Measurements from ENCODE around the gene PTH1R. TPM values are rescaled to one million over a fixed set of nuclear protein-coding genes. Genes with fewer than 3 reads are reported as not detected.

PTH1R gene
- polyA plus RNA-seq, 3 donors: not detected

DNA sequence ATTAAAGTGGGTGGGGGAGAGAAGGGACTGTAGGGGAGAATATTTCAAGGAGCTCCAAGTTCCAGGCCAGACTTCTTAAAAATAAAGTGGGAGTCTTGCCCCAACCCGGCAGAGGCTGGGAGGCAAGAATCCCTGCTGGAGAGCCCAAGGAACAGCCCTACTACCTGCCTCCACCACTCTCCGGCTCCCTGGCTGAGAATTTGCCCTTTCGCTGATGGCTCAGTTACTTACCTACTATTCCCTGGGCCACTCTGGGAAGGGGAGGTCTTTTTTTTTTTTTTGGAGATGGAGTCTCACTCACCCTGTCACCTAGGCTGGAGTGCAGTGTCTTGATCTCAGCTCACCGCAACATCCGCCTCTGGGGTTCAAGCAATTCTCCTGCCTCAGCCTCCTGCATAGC, 29.8 kb upstream of the PTH1R start:
- no peak overlapping the region for H3K27ac Mint-ChIP-seq

DNA sequence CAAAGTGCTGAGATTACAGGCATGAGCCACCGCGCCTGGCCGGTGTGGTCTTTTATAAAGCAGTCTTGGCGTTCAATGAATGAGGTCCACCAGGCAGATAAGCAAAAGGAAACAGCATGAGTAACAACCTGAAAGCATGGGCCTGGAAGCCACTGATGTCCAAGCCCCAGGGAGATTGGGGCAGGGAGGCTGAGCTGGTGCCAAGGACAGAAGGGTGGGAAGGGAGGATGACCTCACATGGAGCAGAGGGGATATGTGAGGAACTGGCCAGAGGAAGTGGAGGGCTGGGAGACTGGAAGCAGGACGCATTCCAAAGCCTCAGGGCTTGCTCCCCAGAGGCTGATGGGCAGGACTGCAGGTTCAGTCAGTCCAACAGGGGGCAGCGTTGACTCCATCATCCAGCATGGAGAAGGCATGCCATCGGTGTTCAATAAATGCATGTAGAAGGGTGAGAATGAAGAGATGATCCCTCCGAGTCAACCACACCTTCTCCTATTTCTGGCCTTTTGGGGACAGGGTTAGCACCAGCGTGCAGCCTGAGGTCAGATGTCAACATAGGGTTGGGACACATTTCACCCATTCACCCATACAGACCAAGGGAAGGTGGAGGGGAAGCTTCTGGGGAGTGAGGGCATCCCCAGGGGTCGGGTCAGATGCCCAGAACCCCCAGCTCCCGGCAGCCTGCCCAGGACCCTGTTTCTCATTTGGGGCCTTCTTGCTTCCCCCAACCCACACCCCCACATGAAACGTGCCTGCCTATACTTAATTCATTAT, 29.1 kb upstream of the PTH1R start:
- H4K20me1 ChIP-seq (ENCODE audit: insufficient read depth, low read length): no peaks in the 10 kb centered on the region
- H3K27ac Mint-ChIP-seq: no peak overlapping the region
- DNase-seq: peak in 1 of 3 donors; percentile 9

More for the DNA sequence above, 29.8 kb upstream of the PTH1R start:
- no peak overlapping the region for H3K4me3 Mint-ChIP-seq
- H3K27ac ChIP-seq (ENCODE audit: low read depth in 1 of 2, low read length in 2 of 2): no peak overlapping the region
- intact Hi-C loops (cut with micrococcal nuclease): no loop called here
- no peaks in the 10 kb centered on the region for H4K20me1 ChIP-seq (ENCODE audit: insufficient read depth, low read length)
- H3K4me2 ChIP-seq (replicated peaks; ENCODE audit: extremely low read depth, low read length, poor library complexity, severe bottlenecking): no peak overlapping the region
- H3K27me3 ChIP-seq (ENCODE audit: control insufficient read depth in 2 of 2, insufficient read depth in 2 of 2, low read length in 2 of 2): peaks cover 0 to 19% of the 10 kb centered on the region in 2 donors
- peaks cover 13% of the 10 kb centered on the region for H3K4me1 Mint-ChIP-seq
- H2AFZ ChIP-seq (ENCODE audit: insufficient read depth, low read depth, low read length, poor library complexity, severe bottlenecking): no peak overlapping the region
- H3K4me3 ChIP-seq (replicated peaks in 1 of 3; ENCODE audit: low read depth in 2 of 3, low read length in 3 of 3): no peak overlapping the region
- WGBS (ENCODE audit: insufficient coverage): 80% methylated on average over 1 of the region's 5 CpGs
- TF ChIP-seq, protein P1, sequence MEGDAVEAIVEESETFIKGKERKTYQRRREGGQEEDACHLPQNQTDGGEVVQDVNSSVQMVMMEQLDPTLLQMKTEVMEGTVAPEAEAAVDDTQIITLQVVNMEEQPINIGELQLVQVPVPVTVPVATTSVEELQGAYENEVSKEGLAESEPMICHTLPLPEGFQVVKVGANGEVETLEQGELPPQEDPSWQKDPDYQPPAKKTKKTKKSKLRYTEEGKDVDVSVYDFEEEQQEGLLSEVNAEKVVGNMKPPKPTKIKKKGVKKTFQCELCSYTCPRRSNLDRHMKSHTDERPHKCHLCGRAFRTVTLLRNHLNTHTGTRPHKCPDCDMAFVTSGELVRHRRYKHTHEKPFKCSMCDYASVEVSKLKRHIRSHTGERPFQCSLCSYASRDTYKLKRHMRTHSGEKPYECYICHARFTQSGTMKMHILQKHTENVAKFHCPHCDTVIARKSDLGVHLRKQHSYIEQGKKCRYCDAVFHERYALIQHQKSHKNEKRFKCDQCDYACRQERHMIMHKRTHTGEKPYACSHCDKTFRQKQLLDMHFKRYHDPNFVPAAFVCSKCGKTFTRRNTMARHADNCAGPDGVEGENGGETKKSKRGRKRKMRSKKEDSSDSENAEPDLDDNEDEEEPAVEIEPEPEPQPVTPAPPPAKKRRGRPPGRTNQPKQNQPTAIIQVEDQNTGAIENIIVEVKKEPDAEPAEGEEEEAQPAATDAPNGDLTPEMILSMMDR (IDR thresholded peaks at IDR 0.05): no peak
- H3K27me3 Mint-ChIP-seq (ENCODE audit: low read depth in 3 of 3): peaks cover 10 to 30% (median 21%) of the 10 kb centered on the region in 3 donors
- no peaks in the 10 kb centered on the region for H3K79me2 ChIP-seq (ENCODE audit: insufficient read depth, low read length)
- peaks cover 17 to 21% of the 10 kb centered on the region in 2 donors for H3K4me1 ChIP-seq (ENCODE audit: control insufficient read depth in 1 of 2, insufficient read depth in 2 of 2, low read length in 2 of 2)
- H3K9ac ChIP-seq (ENCODE audit: insufficient read depth, low read length, poor library complexity, severe bottlenecking): no peak overlapping the region
- no peak for DNase-seq
- H3K9me3 ChIP-seq (replicated peaks in 1 of 2; ENCODE audit: control insufficient read depth in 1 of 2, insufficient read depth in 1 of 2, low read length in 2 of 2): no peaks in the 10 kb centered on the region
- H3K36me3 ChIP-seq (replicated peaks in 1 of 2; ENCODE audit: control insufficient read depth in 1 of 2, insufficient read depth in 2 of 2, low read length in 2 of 2): no peaks in the 10 kb centered on the region
- H3K36me3 Mint-ChIP-seq: no peaks in the 10 kb centered on the region
- no peaks in the 10 kb centered on the region for H3K9me3 Mint-ChIP-seq

More for the DNA sequence above, 29.1 kb upstream of the PTH1R start:
- Mint-ChIP-seq H3K4me1 (peaks cover 13% of the 10 kb centered on the region), H3K36me3 (no peaks in the 10 kb centered on the region), H3K9me3 (no peaks in the 10 kb centered on the region), H3K27me3 (ENCODE audit: low read depth in 3 of 3) (peaks cover 10 to 27% (median 21%) of the 10 kb centered on the region in 3 donors), H3K4me3 (no peak overlapping the region)
- Histone ChIP-seq H3K36me3 (replicated peaks in 1 of 2; ENCODE audit: control insufficient read depth in 1 of 2, insufficient read depth in 2 of 2, low read length in 2 of 2) (no peaks in the 10 kb centered on the region), H3K4me1 (ENCODE audit: control insufficient read depth in 1 of 2, insufficient read depth in 2 of 2, low read length in 2 of 2) (peaks cover 17 to 21% of the 10 kb centered on the region in 2 donors), H3K9me3 (replicated peaks in 1 of 2; ENCODE audit: control insufficient read depth in 1 of 2, insufficient read depth in 1 of 2, low read length in 2 of 2) (no peaks in the 10 kb centered on the region), H3K9ac (ENCODE audit: insufficient read depth, low read length, poor library complexity, severe bottlenecking) (no peak overlapping the region), H3K4me3 (replicated peaks in 1 of 3; ENCODE audit: low read depth in 2 of 3, low read length in 3 of 3) (no peak overlapping the region), H3K4me2 (replicated peaks; ENCODE audit: extremely low read depth, low read length, poor library complexity, severe bottlenecking) (no peak overlapping the region), H2AFZ (ENCODE audit: insufficient read depth, low read depth, low read length, poor library complexity, severe bottlenecking) (no peak overlapping the region), H3K79me2 (ENCODE audit: insufficient read depth, low read length) (no peaks in the 10 kb centered on the region), H3K27ac (ENCODE audit: low read depth in 1 of 2, low read length in 2 of 2) (no peak overlapping the region), H3K27me3 (ENCODE audit: control insufficient read depth in 2 of 2, insufficient read depth in 2 of 2, low read length in 2 of 2) (peaks cover 0 to 19% of the 10 kb centered on the region in 2 donors)
- TF ChIP-seq, protein P1 (IDR thresholded peaks at IDR 0.05): peak; percentile 46
- 87% methylated on average over 6 of the region's 12 CpGs for WGBS (ENCODE audit: insufficient coverage)
- intact Hi-C loops (cut with micrococcal nuclease): no loop called here
